Activated naive CD4-positive, alpha-beta T cell treated with anti-CD3 and anti-CD28 coated beads, Interleukin-2, amount 50 U/mL, for 72 hours (primary cell): ENCODE measurements around the gene KLK2. TPM values are rescaled to one million over a fixed set of nuclear protein-coding genes. Genes with fewer than 3 reads are reported as not detected.

Experiments used
- ATAC-seq, 2 donors: fragments of 150-1000 bp; cut with Tn5 transposase; 2 replicates each; pipeline ENCODE4 v1.10.0; 2021; ENCODE audit warnings: mild to moderate bottlenecking in 2 of 2, moderate library complexity in 2 of 2
- DNase-seq, 2 donors: peaks; one replicate each; pipeline ENCODE4 v3.0.0; 2021 to 2022; ENCODE audit warnings: low spot score in 2 of 2
- H3K27ac Mint-ChIP-seq, 2 donors: one replicate each; pipeline ENCODE4 v1.8.0; 2022; ENCODE audit warnings: mild to moderate bottlenecking in 2 of 2, mixed read lengths in 2 of 2
- H3K36me3 Mint-ChIP-seq, 2 donors: one replicate each; pipeline ENCODE4 v1.8.0; 2022; ENCODE audit warnings: mixed read lengths in 2 of 2
- H3K9me3 Mint-ChIP-seq, 2 donors: one replicate each; pipeline ENCODE4 v1.8.0; 2022; ENCODE audit warnings: mixed read lengths in 2 of 2
- total RNA-seq, 2 donors: library from RNA; stranded (reverse); gene quantifications; one replicate each; pipeline ENCODE4 v1.2.3, GENCODE V29; 2022

Gene KLK2
- total RNA-seq, 2 donors from 2014 or later, result 1.5 TPM; not detected in 1

DNA sequence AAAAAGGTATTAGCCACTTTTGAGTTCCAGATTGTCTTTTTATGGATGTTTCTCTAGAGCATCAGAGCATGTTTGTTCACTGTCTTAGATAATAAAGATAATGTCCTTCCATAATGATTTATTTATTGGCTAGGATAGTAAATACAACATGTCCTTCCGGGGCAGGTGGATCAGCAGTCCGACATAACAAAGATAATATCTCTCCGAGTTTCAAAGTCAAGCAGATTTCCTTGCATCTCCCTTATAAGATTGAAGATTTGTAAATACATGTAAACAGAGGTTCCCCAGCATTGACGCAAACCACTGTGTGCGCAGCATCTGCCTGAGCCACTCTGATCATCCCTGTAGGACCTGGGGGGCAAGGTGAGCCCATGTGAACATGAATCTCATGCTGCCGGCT lies 31.1 kb upstream of the KLK2 start:
- ATAC-seq, result no peak
- DNase-seq, result no peak
- H3K27ac Mint-ChIP-seq, result no peak overlapping the region
- H3K9me3 Mint-ChIP-seq, result peaks cover 6 to 16% of the 10 kb centered on the region in 2 donors
- peaks cover 11 to 12% of the 10 kb centered on the region in 2 donors for H3K36me3 Mint-ChIP-seq

DNA sequence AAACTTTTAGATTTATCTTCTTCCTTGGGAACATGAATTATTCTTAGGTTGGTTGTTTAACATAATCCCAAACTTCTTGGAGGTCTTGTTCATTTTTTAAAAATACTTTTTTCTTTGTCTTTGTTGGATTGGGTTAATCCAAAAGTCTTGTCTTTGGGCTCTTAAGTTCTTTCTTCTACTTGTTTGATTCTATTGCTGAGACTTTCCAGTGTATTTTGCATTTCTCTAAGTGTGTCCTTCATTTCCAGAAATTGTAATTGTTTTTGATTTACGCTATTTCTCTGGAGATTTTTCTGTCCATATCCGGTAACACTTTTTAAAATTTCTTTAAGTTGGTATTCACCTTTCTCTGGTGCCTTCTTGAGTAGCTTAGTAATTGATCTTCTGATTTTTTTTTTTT lies 30.0 kb upstream of the KLK2 start:
- Mint-ChIP-seq H3K27ac (no peak overlapping the region), H3K9me3 (peaks cover 6 to 16% of the 10 kb centered on the region in 2 donors), H3K36me3 (peaks cover 11 to 12% of the 10 kb centered on the region in 2 donors)
- DNase-seq, result no peak
- no peak for ATAC-seq

DNA sequence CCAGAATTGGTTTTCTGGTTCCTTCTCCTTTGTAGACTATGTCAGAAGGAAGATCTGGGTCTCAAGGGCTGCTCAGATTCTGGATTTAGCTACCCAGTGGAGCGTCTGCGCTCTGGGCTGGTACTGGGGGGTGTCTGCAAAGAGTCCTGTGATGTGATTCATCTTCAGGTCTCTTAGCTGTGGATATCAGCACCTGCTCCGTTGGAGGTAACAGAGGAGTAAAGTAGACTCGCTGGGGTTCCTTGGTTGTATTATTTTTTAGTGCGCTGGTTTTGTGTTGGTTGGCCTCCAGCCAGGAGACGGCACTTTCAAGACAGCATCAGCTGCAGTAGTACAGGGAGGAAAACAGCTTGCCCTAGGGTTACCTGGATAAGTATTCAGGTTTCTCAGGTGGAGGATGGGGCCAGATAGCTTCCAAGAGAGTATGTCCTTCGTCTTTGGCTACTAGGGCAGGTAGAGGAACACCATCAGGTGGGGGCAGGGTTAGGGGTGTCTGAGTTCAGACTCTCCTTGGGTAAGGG lies 29.5 kb upstream of the KLK2 start:
- Mint-ChIP-seq H3K36me3 (peaks cover 11 to 12% of the 10 kb centered on the region in 2 donors), H3K9me3 (peaks cover 6 to 16% of the 10 kb centered on the region in 2 donors), H3K27ac (no peak overlapping the region)
- DNase-seq (no peak), ATAC-seq (no peak)

DNA sequence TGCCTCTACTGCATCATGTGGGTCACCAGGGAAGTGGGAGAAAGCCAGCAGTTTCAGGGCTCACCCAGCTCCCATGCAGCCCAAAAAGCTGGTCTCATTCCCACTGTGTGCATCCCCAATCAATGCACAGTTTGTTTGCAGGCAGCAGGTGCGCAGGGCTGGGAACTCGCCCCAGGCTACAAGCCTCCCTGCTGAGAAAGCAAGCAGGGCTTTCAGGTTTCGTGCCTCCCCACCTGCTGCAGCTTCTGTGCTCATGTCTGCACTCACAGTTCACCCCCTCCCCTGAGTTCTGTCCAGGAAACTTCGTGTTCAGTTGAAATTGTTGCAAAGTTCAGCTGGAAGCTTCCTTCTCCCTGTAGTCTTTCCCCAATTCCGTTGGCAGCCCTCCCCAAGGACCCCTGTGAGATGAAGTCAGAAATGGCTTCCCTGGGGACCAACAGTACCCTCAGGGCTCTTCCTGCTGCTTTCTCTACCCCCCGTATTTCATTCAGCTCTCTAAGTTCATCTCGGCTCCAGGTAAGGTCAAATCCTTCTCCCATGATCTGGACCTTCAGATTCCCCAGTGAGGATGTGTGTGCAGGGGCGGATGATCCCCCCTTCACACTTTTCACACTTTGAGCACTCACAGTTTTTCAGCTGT lies 28.8 kb upstream of the KLK2 start:
- peaks cover 6 to 16% of the 10 kb centered on the region in 2 donors for H3K9me3 Mint-ChIP-seq
- no peak overlapping the region for H3K27ac Mint-ChIP-seq
- ATAC-seq (no peak), DNase-seq (no peak)
- peaks cover 11 to 12% of the 10 kb centered on the region in 2 donors for H3K36me3 Mint-ChIP-seq

DNA sequence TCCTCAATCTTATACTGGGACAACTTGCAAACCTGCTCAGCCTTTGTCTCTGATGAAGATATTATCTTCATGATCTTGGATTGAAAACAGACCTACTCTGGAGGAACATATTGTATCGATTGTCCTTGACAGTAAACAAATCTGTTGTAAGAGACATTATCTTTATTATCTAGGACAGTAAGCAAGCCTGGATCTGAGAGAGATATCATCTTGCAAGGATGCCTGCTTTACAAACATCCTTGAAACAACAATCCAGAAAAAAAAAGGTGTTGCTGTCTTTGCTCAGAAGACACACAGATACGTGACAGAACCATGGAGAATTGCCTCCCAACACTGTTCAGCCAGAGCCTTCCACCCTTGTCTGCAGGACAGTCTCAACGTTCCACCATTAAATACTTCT lies 22.5 kb upstream of the KLK2 start:
- H3K27ac Mint-ChIP-seq, result no peak overlapping the region
- no peaks in the 10 kb centered on the region for H3K36me3 Mint-ChIP-seq
- no peak for ATAC-seq
- DNase-seq, result no peak
- H3K9me3 Mint-ChIP-seq, result no peaks in the 10 kb centered on the region

DNA sequence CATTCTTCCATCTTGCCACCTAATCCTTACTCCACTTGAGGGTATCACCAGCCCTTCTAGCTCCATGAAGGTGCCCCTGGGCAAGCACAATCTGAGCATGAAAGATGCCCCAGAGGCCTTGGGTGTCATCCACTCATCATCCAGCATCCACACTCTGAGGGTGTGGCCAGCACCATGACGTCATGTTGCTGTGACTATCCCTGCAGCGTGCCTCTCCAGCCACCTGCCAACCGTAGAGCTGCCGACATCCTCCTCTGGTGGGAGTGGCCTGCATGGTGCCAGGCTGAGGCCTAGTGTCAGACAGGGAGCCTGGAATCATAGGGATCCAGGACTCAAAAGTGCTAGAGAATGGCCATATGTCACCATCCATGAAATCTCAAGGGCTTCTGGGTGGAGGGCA lies 21.6 kb upstream of the KLK2 start:
- DNase-seq (peak in 1 of 2 donors; percentile 39), ATAC-seq (no peak)
- Mint-ChIP-seq H3K36me3 (no peaks in the 10 kb centered on the region), H3K27ac (no peak overlapping the region), H3K9me3 (no peaks in the 10 kb centered on the region)

DNA sequence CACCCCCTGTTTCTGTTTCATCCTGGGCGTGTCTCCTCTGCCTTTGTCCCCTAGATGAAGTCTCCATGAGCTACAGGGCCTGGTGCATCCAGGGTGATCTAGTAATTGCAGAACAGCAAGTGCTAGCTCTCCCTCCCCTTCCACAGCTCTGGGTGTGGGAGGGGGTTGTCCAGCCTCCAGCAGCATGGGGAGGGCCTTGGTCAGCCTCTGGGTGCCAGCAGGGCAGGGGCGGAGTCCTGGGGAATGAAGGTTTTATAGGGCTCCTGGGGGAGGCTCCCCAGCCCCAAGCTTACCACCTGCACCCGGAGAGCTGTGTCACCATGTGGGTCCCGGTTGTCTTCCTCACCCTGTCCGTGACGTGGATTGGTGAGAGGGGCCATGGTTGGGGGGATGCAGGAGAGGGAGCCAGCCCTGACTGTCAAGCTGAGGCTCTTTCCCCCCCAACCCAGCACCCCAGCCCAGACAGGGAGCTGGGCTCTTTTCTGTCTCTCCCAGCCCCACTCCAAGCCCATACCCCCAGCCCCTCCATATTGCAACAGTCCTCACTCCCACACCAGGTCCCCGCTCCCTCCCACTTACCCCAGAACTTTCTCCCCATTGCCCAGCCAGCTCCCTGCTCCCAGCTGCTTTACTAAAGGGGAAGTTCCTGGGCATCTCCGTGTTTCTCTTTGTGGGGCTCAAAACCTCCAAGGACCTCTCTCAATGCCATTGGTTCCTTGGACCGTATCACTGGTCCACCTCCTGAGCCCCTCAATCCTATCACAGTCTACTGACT lies 18.4 kb upstream of the KLK2 start, which contains the start of gene KLK3:
TSS of gene KLK3 (plus strand) at position 280 of the 775 bp plus-strand sequence. CDS start at position 321, 41 bp downstream.
- DNase-seq, result no peak
- ATAC-seq, result no peak
- peak within 1 kb of the TSS in 1 of 2 donors; percentile 11 for H3K27ac Mint-ChIP-seq
- H3K36me3 Mint-ChIP-seq, result no peaks in the 10 kb centered on the region
- H3K9me3 Mint-ChIP-seq, result no peaks in the 10 kb centered on the region

DNA sequence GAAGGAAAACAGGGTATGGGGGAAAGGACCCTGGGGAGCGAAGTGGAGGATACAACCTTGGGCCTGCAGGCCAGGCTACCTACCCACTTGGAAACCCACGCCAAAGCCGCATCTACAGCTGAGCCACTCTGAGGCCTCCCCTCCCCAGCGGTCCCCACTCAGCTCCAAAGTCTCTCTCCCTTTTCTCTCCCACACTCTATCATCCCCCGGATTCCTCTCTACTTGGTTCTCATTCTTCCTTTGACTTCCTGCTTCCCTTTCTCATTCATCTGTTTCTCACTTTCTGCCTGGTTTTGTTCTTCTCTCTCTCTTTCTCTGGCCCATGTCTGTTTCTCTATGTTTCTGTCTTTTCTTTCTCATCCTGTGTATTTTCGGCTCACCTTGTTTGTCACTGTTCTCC lies 15.9 kb upstream of the KLK2 start:
- H3K36me3 Mint-ChIP-seq, result no peaks in the 10 kb centered on the region
- ATAC-seq, result no peak
- DNase-seq, result no peak
- peak overlapping the region in 1 of 2 donors; percentile 19 for H3K27ac Mint-ChIP-seq
- H3K9me3 Mint-ChIP-seq, result peaks cover 0 to 4% of the 10 kb centered on the region in 2 donors

DNA sequence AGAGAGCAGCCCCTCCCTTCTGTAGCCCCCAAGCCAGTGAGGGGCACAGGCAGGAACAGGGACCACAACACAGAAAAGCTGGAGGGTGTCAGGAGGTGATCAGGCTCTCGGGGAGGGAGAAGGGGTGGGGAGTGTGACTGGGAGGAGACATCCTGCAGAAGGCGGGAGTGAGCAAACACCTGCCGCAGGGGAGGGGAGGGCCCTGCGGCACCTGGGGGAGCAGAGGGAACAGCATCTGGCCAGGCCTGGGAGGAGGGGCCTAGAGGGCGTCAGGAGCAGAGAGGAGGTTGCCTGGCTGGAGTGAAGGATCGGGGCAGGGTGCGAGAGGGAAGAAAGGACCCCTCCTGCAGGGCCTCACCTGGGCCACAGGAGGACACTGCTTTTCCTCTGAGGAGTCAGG lies 14.4 kb upstream of the KLK2 start:
- Mint-ChIP-seq H3K9me3 (peaks cover 0 to 4% of the 10 kb centered on the region in 2 donors), H3K36me3 (no peaks in the 10 kb centered on the region)

DNA sequence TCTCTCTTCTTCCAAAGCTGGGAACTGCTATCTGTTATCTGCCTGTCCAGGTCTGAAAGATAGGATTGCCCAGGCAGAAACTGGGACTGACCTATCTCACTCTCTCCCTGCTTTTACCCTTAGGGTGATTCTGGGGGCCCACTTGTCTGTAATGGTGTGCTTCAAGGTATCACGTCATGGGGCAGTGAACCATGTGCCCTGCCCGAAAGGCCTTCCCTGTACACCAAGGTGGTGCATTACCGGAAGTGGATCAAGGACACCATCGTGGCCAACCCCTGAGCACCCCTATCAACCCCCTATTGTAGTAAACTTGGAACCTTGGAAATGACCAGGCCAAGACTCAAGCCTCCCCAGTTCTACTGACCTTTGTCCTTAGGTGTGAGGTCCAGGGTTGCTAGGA lies 13.4 kb upstream of the KLK2 start:
- no peak overlapping the region for H3K27ac Mint-ChIP-seq
- no peak for DNase-seq
- no peaks in the 10 kb centered on the region for H3K36me3 Mint-ChIP-seq
- ATAC-seq, result no peak
- H3K9me3 Mint-ChIP-seq, result peaks cover 0 to 4% of the 10 kb centered on the region in 2 donors

More for the DNA sequence above, 14.4 kb upstream of the KLK2 start:
- ATAC-seq (no peak), DNase-seq (no peak)
- H3K27ac Mint-ChIP-seq, result no peak overlapping the region

DNA sequence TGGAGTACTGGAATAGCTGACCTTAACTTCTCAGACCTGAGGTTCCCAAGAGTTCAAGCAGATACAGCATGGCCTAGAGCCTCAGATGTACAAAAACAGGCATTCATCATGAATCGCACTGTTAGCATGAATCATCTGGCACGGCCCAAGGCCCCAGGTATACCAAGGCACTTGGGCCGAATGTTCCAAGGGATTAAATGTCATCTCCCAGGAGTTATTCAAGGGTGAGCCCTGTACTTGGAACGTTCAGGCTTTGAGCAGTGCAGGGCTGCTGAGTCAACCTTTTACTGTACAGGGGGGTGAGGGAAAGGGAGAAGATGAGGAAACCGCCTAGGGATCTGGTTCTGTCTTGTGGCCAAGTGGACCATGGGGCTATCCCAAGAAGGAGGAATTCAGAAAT lies 12.2 kb upstream of the KLK2 start:
- Mint-ChIP-seq H3K36me3 (no peaks in the 10 kb centered on the region), H3K27ac (no peak overlapping the region), H3K9me3 (peaks cover 0 to 4% of the 10 kb centered on the region in 2 donors)
- DNase-seq (no peak), ATAC-seq (no peak)

DNA sequence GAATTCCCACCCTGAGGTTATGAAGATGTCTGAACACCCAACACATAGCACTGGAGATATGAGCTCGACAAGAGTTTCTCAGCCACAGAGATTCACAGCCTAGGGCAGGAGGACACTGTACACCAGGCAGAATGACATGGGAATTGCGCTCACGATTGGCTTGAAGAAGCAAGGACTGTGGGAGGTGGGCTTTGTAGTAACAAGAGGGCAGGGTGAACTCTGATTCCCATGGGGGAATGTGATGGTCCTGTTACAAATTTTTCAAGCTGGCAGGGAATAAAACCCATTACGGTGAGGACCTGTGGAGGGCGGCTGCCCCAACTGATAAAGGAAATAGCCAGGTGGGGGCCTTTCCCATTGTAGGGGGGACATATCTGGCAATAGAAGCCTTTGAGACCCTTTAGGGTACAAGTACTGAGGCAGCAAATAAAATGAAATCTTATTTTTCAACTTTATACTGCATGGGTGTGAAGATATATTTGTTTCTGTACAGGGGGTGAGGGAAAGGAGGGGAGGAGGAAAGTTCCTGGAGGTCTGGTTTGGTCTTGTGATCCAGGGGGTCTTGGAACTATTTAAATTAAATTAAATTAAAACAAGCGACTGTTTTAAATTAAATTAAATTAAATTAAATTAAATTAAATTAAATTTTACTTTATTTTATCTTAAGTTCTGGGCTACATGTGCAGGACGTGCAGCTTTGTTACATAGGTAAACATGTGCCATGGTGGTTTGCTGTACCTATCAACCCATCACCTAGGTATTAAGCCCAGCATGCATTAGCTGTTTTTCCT lies 11.5 kb upstream of the KLK2 start:
- no peak for ATAC-seq
- no peak for DNase-seq
- Mint-ChIP-seq H3K9me3 (peaks cover 0 to 4% of the 10 kb centered on the region in 2 donors), H3K36me3 (no peaks in the 10 kb centered on the region), H3K27ac (no peak overlapping the region)

DNA sequence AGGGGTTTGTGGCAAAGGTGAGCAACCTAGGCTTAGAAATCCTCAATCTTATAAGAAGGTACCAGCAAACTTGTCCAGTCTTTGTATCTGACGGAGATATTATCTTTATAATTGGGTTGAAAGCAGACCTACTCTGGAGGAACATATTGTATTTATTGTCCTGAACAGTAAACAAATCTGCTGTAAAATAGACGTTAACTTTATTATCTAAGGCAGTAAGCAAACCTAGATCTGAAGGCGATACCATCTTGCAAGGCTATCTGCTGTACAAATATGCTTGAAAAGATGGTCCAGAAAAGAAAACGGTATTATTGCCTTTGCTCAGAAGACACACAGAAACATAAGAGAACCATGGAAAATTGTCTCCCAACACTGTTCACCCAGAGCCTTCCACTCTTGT lies 3.8 kb upstream of the KLK2 start:
- H3K27ac Mint-ChIP-seq, result no peak overlapping the region
- ATAC-seq (no peak), DNase-seq (no peak)
- H3K36me3 Mint-ChIP-seq, result no peaks in the 10 kb centered on the region
- no peaks in the 10 kb centered on the region for H3K9me3 Mint-ChIP-seq

DNA sequence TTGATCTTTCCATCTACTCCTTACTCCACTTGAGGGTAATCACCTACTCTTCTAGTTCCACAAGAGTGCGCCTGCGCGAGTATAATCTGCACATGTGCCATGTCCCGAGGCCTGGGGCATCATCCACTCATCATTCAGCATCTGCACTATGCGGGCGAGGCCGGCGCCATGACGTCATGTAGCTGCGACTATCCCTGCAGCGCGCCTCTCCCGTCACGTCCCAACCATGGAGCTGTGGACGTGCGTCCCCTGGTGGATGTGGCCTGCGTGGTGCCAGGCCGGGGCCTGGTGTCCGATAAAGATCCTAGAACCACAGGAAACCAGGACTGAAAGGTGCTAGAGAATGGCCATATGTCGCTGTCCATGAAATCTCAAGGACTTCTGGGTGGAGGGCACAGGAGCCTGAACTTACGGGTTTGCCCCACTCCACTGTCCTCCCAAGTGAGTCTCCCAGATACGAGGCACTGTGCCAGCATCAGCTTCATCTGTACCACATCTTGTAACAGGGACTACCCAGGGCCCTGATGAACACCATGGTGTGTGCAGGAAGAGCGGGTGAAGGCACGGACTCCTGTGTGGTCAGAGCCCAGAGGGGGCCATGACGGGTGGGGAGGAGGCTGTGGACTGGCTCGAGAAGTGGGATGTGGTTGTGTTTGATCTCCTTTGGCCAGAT lies 2.7 kb upstream of the KLK2 start:
- H3K36me3 Mint-ChIP-seq, result no peaks in the 10 kb centered on the region
- no peaks in the 10 kb centered on the region for H3K9me3 Mint-ChIP-seq
- ATAC-seq, result peak; percentile 13 to 75
- peak in 1 of 2 donors; percentile 23 for DNase-seq
- H3K27ac Mint-ChIP-seq, result no peak overlapping the region

DNA sequence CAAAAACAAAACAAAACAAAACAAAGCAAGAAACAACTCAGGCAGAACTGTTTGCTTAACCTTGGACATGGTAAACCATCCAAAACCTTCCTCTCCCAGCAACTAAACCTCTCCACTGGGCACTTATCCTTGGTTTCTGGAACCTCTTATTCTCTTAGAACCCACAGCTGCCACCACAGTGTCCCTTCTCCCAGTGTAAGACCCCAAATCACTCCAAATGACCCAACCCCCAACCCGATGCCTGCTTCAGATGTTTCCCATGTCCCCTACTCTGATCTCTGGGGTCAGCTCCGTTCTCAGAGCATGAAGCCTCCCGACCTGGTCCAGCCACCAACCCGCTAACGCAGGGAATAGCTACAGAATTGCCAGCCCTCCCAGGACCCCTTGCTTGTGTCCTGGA lies 972 bp downstream of the KLK2 start:
- no peak for DNase-seq
- Mint-ChIP-seq H3K36me3 (no peaks in the 10 kb centered on the region), H3K9me3 (no peaks in the 10 kb centered on the region), H3K27ac (no peak overlapping the region)
- no peak for ATAC-seq

DNA sequence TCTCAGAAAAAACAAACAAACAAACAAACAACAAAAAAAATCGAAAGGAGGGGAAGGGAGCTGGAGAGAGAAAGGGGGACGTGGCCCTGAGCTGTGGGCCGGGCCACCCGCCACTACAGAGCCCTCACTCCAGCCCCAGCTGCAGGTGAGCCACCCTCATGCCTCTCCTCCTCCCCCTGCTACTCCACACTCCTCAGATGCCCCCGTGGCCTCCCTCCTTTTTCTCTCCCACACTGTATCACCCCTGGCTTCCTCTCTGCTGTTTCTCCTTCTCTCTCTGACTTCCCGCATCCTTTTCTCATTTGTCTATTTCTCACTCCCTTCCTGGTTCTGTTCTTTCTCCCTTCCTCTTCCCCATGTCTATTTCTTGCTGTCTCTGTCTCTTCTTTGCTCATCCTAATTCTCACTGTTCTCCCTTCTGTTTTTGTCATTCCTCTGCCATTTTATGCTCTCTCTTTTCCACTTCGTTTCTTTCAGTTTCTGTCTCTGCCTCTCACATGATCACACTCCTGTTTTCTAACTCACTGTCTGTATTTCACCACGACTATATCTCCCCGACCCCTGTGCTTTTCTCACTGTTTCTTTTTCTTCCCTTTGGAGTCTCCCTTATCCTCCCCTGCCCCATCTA lies 2.7 kb downstream of the KLK2 start:
- DNase-seq, result no peak
- ATAC-seq, result no peak
- H3K9me3 Mint-ChIP-seq, result no peaks in the 10 kb centered on the region
- H3K36me3 Mint-ChIP-seq, result no peaks in the 10 kb centered on the region
- no peak overlapping the region for H3K27ac Mint-ChIP-seq
